ENCODE results near the gene RASA3.

Gene RASA3

DNA sequence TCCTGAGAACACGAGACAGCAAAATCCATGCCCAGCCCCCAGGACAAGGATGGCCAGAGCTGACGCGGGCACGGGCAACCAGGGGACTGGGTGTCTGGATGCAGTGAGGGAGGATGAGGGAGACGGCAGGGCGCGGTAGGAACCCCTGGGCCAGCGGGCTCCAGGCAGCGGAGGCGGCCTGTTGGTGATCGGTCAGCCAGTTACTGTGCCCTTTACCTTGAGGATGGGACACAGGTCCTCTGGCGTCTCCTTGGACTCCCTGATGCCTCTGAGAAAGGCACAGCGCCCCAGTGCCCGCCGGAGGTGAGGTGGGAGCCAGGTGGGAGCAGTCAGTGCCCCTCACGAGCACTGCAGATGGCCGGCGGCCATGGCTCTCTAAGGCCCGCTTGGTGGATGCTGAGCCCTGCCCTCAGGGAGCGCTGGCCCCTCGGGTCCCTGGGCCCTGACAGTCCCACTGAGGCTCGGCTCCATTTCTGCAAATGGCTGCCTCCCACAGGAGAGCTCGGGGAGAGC is 189.8 kb downstream of the RASA3 start:
- no peak for DNase-seq

DNA sequence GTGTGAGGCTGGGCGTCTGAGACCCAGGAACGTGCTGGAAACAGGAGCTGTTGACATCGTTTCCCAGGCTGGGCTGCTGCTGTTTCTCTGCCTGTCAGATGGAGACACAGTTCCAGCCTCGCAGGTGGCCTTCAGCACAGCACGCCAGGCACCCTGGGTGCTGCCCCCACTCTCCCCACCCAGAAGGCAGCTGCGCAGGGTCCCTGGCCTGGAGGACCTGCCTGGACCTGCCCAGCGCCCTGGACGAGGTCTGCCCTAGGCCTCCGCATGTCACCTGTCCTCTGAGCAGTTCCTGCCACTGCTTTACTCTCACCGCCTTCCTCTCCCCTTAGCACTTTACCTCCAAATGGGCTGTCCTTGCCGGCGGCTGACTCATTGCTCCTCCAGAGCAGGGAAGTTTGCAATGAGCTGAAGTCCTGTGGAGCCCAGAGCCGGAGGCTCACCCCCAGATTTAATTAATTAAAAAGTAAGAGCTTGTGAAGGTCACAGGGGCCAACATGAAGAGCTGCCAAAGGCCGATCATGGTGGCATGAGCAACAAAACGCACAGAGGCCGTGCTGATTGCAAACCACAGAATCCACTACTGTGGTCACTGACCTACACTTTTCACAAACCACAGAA is 190.7 kb downstream of the RASA3 start:
- no peak for DNase-seq

DNA sequence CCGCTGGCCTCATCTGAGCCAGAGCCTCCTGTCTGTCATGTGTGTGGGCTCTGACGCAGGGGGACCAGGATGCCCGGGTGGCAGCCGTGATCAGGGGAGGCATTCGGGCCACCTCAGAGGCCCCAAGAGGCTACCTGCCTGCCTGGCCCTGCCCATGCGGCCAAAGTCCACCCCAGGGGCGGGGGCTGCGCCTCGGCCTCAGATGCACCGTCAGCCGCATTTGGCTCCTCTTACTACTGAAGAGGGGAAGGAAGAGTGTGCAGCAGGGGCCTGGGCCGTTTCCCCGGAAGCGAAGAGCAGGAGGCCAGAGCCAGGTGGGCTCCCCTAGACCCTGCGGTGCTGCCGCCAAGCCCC is 192.5 kb downstream of the RASA3 start:
- DNase-seq, result no peak

DNA sequence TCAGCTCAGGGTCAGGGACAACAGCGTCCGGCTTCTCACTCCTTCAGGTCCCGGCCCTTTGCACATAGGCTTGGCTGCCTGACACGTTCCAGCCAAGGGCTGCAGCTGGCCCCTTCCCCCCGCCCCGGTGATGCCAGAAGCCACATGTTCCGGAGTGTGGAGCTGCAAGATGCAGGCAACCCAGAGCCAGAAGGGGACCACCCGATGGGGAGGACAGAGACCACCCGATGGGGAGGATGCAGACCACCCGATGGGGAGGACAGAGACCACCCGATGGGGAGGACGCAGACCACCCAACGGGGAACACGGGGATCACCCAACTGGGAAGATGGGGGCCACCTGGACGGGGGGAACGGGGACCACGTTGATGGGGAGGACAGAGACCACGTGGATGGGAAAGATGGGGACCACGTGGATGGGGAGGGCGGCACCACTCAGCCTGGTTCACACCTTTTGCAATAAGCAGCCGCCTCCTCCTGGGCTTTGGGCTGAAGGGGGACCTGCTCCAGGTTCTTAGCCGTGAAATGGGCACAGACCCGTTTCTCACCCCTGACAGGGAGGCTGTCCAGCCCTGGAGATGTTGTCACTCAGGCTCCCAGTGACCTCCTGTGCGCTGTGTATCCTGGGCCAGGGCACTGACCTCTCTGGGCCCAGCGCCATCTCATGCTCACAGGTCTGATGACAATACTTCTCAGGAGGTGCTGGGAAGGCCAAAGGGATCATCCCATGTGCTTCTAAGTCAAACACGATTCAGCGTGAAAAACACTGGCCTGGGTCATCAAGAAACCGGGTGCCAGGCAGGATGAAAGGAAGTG is 193.1 kb downstream of the RASA3 start:
- no peak for DNase-seq

DNA sequence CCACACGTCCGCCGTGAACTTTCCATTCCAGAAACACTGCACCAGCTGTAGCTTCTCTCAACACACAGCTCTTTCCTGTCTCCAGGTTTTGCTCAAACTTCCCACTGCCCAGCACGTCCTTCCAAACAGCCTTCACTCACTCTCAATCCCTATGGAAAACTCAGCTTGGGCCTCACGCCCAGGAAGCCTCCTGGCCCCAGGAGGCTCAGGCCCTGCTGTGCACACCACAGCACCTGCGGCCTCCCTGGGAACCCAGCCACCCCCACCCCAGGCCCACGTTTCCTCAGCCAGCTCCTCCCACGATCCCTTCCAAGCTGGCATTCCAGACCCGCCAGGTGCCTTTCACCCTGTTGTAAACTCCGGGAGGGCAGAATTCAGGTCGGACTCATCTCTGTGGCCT is 193.7 kb downstream of the RASA3 start:
- DNase-seq, result no peak

DNA sequence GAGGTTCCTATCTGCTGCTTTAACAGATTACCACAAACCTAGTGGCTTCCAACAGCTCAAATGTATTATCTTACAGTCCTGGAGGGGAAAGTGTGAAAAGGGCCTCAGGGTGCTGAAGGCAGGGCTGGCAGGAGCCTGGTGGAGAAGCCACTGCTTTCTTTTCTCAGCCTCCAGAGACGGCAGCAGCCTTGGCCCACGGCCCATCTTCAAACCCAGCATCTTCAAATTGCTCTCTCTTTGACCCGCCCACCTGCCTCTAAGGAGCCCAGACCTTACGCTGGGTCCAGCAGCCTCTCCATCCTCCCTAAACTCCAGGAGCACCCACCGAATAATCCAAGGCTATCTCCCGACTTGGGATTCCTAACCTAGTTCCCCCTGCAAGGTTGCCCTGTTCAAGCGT is 194.2 kb downstream of the RASA3 start:
- DNase-seq, result no peak

DNA sequence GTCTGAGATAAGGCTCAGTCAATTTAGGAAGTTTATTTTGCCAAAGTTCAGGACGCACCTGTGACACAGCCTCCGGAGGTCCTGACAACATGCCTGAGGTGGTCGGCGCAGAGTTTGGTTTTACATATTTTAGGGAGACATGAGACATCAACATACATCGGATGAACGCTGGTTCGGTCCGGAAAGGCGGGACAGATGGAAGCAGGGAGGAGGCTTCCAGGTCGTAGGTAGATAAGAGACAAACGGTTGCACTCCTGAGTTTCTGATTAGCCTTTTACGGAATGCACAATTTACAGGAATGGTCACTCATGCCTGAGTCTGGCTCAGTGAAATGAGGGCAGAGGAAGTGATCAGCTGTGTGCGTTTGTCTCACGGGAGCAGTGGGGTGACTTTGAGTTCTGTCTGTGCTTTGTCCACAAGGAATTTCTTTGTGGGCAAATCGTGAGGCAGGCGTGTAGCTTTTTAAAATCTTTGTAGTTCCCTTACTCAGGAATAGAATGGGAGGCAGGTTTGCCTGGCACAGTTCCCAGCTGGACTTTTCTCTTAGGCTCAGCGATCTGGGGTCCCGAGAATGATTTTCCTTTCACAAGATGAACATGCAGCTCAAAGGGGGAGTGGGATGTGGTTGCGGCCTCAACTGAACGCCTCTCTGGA is 194.8 kb downstream of the RASA3 start:
- no peak for DNase-seq

DNA sequence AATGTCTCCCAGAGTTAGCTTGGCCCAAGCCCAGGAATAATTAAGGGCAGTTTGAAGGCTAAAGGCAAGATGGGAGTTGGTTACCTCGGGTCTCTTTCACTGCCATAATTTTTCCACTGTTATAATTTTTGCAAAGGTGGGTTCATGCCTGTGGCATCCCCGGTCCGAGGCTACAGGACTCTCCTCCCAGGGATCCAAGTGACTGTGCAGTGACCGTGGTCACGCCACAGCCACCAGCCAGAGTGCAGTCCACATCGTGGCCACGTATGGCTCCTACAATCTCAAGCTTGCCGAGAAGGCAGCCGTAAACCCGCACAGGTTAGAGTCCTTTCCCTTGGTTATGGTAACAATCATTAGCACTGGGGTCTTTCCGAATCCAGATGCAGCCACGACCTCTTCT is 195.3 kb downstream of the RASA3 start:
- no peak for DNase-seq

DNA sequence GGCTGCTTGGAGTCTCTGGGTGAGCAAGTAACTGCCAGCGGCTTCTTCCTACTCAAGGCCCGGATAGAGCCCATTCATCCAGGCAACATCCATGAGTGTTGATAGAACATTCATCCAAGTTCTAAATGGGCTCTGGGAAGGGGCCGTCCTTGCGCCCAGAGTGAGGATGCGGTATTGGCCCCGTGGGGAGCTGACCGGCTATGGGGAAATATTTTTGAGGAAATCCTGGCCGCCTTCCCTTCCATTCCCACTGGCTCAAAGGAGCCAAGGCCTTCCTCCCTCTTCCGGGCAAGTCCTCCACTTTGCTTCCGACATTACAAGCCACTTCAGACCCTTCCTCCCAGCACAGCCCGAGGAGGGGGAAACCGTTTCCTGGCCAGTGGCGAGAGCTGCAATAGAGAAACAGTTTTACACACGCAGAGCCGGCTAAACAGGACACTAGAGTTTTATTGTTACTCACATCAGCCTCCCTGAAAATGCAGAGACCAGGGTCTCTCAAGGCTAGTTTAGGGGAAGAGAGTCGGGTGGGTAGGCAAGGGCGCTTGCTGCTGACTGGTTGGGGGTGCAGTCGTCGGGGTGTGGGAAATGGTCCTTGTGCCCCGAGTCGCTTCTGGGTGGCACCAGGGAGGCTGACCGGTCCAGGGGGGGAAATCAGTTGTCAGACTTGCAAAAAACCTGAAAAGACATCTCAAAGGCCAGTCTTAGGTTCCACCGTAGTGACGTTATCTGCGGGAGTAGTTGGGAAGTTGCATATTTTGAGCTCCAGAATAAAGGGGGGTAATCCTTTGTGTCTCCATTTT is 196.1 kb downstream of the RASA3 start:
- DNase-seq, result no peak

DNA sequence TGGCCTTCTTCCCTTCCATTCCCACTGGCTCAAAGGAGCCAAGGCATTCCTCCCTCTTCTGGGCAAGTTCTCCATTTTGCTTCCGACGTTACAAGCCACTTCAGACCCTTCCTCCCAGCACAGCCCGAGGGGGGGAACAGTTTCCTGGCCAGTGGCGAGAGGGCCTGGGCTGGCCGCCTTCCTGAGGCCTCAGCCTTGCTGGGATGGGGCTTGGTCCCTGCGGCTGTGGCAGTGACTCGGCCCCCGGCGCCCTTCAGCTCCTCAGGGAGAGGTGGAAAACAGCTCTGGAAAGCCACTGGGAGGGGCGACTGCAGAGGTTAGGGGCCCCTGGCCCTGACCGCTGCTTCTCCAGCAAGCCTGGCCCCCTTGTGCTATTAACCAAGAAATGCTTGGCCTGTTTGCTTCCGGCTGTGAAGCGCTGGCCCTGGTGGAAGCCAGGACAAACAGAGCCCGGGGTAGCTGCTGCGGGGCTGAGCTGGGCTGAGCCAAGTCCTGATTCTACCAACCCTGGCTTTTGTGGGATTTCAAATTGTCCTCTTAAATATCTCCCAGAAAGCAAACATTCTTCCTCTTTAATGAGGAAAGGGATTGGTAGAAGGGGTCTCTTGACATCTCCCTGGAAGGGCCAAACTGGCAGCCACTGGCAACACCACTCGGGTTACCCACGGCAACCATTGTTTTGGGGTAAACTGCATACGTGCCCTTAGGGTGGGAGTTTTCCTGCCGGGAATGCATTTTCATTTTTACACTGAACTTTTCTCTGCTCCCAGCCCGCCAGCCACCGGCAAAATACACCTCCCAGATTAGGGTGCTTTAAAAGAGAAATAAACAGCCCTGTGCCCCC is 197.2 kb downstream of the RASA3 start:
- no peak for DNase-seq

DNA sequence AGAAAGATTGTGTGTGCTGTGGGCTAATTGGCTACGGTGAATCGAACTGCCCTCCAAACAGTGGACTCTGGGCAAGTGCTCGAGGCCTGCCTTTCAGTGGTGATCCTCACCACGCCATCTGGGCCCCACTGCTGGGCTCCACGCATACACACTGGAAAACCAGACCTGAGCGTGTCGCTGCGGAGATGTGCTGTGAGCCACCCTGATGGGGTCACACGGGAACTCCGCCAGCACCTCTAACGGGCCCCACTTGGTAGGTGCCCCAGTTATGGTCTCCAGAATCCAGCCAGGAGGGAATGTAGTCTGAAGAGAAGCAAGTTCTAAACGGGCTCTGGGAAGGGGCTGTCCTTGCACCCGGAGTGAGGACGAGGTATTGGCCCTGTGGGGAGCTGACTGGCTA is 197.8 kb downstream of the RASA3 start:
- no peak for DNase-seq

DNA sequence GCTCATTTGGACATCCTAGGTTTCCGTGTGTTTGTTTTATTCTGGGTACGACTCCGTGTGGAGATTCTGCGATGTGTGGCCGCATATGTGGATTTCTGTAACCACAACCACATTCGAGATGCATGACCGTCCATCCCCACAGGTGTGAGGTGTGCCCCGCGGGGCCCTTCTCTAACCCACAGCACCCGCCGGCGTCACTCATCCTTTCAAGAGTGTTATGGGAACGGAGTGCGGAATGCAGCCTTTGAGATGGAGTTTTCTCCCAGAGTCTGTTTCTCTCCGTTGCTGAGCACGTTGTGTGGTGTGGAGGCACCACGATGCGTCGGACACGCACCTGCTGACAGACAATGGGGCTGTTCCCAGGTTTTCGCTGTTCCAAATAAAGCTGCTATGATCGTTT is 198.5 kb downstream of the RASA3 start:
- no peak for DNase-seq

DNA sequence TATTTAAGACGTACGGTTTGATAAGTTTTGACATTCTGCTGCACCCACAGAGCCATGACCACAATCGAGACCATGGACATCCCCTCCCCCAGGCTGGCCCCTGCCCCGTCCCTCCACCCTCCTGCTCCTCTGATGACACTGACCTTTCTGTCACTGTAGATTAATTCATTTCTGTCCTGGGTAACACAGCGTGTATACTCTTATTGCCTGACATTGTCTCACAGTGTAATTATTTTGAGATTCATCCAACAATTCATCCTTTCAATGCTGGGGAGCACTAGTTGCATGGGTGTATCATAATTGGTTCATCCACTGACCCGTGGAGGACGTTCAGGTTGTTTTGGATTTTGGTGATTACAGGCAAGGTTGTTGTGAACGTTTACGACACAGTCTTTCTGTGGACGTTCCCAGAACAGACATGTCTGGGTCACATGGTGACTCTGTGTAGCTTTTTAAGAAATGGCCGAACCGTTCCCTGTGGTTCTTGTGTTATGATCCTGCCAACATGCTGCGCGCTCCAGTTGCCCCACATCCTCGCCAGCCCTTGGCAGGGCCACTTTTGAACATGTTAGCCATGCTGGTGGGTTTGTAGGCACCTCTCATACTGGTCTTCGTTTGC is 200.5 kb downstream of the RASA3 start:
- no peak for DNase-seq

DNA sequence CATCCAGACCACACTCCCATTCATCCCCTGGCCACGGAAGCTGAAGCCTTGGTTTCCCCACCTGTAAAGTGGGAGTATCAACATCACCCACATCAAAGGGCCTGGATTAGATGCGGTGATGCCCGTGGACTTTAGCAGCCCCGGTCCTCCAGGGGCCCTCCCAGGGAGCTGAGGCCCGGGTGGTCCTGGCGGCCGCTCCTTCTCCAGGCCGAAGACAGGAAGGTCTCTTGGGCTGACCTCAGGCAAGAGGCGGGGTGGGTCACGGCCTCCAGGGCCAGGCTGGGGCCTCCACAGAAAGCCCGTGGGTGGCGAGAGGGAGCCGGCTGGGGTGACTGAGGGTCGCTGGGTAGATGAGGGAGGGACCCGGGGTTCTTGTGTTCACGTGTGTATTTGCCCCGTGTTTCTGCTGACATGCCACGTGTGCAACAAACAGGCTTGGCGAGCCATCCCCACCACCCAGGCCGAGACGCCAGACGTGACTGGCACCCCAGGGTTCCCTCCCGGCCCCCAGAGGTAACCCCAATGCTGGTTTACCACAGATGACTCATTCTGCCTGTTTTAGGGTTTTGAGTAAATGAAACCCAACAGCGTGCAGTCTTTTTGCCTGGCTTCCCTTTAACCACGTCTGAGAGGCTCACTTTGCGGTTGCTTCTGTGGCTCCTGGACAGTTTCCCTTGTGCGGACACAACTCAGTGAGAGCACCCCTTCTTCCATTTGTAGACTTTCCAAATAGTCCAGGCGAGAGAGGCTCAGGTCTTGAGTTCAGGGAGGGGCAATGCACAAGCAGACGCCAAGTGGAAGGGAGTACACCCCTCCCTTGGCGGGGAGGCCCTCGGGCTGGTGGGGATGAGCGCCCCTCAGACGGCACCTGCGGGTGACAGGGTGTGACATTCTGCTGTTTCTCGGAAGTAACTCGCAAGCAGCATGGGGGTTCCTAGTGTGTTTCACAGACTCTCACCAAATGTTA is 201.5 kb downstream of the RASA3 start:
- DNase-seq, result no peak

DNA sequence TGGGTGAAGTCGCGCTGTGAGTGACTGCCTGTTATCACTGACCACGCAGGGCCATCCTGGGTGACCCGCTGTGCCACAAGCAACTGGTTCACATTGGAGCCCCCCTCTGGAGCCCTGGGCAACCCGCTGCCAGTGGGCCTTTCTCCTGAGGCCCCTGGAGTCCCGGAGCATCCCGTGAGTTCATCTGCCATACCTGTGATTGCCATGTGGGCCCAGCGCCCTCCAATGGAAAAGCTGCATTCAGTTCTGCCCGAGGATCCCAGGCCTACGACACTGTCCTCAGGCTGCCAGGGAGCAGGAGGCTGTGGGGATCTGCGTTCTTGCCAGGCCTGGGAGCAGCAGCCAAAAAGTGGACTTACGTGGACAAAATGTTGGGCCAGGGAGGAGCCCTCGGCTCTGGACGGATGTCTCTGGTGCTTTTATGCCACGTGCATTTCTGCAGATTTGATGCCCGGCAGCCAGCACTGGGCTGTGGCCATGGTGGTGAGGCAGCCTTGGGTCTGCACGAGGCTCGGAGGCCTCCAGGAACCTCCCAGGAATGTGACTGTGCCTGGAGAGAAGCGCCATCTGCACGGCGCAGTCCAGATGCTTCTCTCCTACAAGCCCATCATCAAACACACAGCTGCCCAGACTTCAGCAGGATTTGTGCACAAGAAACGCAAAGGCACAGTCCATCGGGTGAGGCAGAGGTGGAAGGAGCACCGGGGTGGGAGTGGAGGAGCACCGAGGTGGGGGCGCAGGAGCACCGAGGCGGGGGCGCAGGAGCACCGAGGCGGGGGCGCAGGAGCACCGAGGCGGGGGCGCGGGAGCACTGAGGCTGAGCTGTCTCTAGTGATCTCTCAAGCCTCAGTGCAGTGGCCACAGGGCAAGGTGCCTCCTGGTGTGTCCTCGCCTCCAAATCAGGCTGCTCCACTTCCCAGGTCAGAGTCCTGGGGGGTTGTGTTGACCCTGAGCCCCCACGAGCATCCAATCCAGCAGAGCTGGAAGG is 202.5 kb downstream of the RASA3 start:
- no peak for DNase-seq

DNA sequence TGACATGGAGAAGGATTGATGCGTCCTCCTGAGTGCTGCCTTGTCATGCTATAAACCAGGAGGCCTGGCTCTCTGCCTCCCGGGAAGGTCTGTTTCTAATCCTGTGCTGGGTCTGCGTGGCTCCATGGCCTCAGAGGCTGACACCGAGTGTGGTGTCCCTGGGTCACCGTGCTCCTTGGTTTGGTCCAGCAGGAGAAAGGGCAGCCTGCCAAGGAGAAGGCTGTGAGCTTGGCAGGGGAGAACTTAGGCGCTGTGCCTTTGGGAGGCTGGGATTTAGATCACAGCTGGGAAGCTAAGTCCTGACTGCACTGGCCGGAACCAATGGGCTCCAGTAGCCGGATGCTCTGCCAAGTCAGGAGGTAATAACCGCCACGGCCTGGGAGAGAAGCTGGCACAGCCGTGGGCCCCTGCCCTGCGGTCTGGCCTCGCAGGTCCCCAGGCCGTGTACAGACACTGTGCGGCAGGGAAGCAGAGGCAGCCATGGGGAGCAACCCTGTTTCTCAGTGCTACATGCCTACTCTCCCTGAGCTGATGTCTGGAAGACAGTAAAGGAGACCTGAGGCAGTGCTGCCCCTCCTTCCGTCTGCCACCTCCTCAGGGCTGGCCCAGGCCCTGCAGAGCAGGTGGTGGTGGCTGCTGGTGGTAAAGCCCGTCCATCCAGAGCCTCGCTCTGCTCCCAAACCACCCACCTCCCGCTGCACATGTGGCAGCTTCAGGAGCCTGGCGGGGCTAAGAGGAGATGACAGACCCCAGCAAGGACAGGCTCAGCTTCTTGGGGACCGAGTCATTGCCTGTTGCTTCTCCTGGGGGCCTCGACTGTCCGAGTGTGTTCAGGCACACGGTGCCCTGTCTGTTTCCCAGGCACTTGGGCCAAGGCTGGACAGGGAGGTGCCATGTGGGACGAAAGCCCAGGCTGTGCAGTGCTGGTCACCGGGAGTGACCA is 203.5 kb downstream of the RASA3 start:
- DNase-seq, result no peak
